Heart right ventricle (tissue), 16 donors: ENCODE results near the gene TMEM236. TPM values are rescaled to one million over a fixed set of nuclear protein-coding genes. Genes with fewer than 3 reads are reported as not detected.
A peak's percentile ranks its signal among the peaks of the same experiment; 100 is the strongest.

Source experiments
- ATAC-seq, 8 donors: fragments of 200-7000 bp; cut with Tn5 transposase; one replicate each; pipeline ENCODE4 v1.9.1; 2020; ENCODE audit warnings: mild to moderate bottlenecking in 8 of 8, moderate library complexity in 8 of 8, moderate number of reproducible peaks in 1 of 8
- DNase-seq, 2 donors: peaks; one replicate each; pipeline ENCODE4 v3.0.0-alpha.2; 2020
- H3K27ac ChIP-seq, 10 donors: fragments of 200-600 bp; sonication (generic) in 2 of 10; one replicate each; pipeline versions ENCODE4 v1.5.0 to v1.8.0; 2020 to 2022; ENCODE audit warnings: mild to moderate bottlenecking in 3 of 10
- H3K27me3 ChIP-seq, 7 donors: fragments of 200-600 bp; one replicate each; pipeline ENCODE4 v1.8.0; 2021 to 2022; ENCODE audit warnings: mild to moderate bottlenecking in 2 of 7
- H3K36me3 ChIP-seq, 9 donors: fragments of 200-600 bp; sonication (generic) in 1 of 9; one replicate each; pipeline versions ENCODE4 v1.5.0 to v1.8.0; 2020 to 2022; ENCODE audit warnings: mild to moderate bottlenecking in 2 of 9
- H3K4me1 ChIP-seq, 9 donors: fragments of 200-600 bp; sonication (generic) in 1 of 9; one replicate each; pipeline versions ENCODE4 v1.5.0 to v1.8.0; 2020 to 2022; ENCODE audit warnings: mild to moderate bottlenecking in 4 of 9
- H3K4me3 ChIP-seq, 10 donors: fragments of 200-600 bp; sonication (generic) in 2 of 10; one replicate each; pipeline versions ENCODE4 v1.5.0 to v1.8.0; 2020 to 2022; ENCODE audit warnings: mild to moderate bottlenecking in 7 of 10, moderate library complexity in 2 of 10
- H3K9me3 ChIP-seq, 11 donors: fragments of 200-600 bp in 10 of 11; sonication (generic) in 2 of 11; one replicate each; pipeline versions ENCODE4 v1.5.0 to v1.8.0; 2013 to 2022; ENCODE audit warnings: mild to moderate bottlenecking in 2 of 11, control low read depth in 1 of 11, moderate library complexity in 1 of 11
- CTCF ChIP-seq, 9 donors: fragments of 200-600 bp; sonication (generic) in 2 of 9; IDR thresholded peaks; one replicate each; pipeline versions ENCODE4 v1.5.0 to v1.8.0; 2021 to 2022; ENCODE audit warnings: antibody characterized with exemption in 9 of 9, mild to moderate bottlenecking in 5 of 9, moderate library complexity in 1 of 9
- WGBS, 2 donors: extraction: QIAGEN DNeasy Blood & Tissue Kit; methylation state at CpG; one replicate each; pipeline ENCODE4 v1.1.7; 2013; ENCODE audit warnings: inconsistent platforms in 1 of 2; 5-methylcytosine and 5-hydroxymethylcytosine counted together
- intact Hi-C, 10 donors: fragments of 100-400 bp; cut with DNase I; formaldehyde crosslinking; loops; one replicate each; pipeline versions ENCODE4 v1.11.1 to v1.14.2; 2022
- polyA plus RNA-seq, 2 donors: library from polyadenylated mRNA; stranded (reverse); fragments of 200-250 nt; gene quantifications; one replicate each; pipeline ENCODE4 v1.2.3, GENCODE V29; 2013
- total RNA-seq, 10 donors: library from RNA; stranded (reverse); fragmentation: NEBNext Ultra II Directional in 3 of 10; extraction: Animal tissue kit (Norgen Biotek cat#: 25700) in 3 of 10; gene quantifications; one replicate each; pipeline versions ENCODE4 v1.2.1 to v1.2.4, GENCODE V29; 2021 to 2023
- donor health status: Arrhythmogenic right ventricular cardiomyopathy.
- donor health status: ischemic (EF 13 %, LVEDD 7.1; RV severe dilation, severe dysfunction).
- donor health status: healthy with polysubstance abuse.
- donor health status: DM: no; HTN: yes; CAD: no.
- donor health status: DM: no; HTN: no; CAD: no.
- donor health status: ischemic (EF 25% LVEDD 6.9; RV normal size, moderate dysfunction).
- donor health status: ischemic (EF 25% LVEDD 5.7; RV mildly dilated, moderate dysfunction).
- donor health status: healthy.
- donor health status: DM: yes; HTN: yes; CAD: no.
- donor health status: Ischemic cardiomyopathy.
- donor health status: ischemic (EF 35%, LVEDD 5.7; RV mildly dilated, moderate dysfunction).
- donor health status: nonischemic (EF 11% LVEDD 7.7; RV severe dilation, severe dysfunction).
- donor health status: DM: yes; HTN: yes; CAD: no.
- donor health status: PGD.
- donor health status: ischemic (EF 29% LVEDD 5.4; RV normal size, mild dysfunction).
- donor health status: nonischemic (EF 23%, LVEDD 6.1; RV moderate dilation, normal function).

TMEM236 gene
- total and polyA plus RNA-seq, 12 donors = 0.08 to 2.5 (median 0.34) TPM; not detected in 1

- ATAC-seq (peak in 2 of 8 donors; percentile 40 to 42), DNase-seq (no peak)
- Histone ChIP-seq H3K4me1 (peaks cover 0 to 10% (median 0%) of the 10 kb centered on the region in 9 donors), H3K4me3 (no peak overlapping the region), H3K36me3 (peaks cover 0 to 100% (median 59%) of the 10 kb centered on the region in 9 donors), H3K27me3 (no peaks in the 10 kb centered on the region), H3K9me3 (no peaks in the 10 kb centered on the region), H3K27ac (no peak overlapping the region)
- intact Hi-C loops = no loop called here
- no peak for TF ChIP-seq CTCF (IDR thresholded peaks at IDR 0.05)
- 65 to 67% methylated on average over 4 of the region's 4 CpGs for WGBS, 2 donors
These were observed 41.8 kb upstream of the TMEM236 start for GRCh38 chr10:17710181-17710580.

- no peak for TF ChIP-seq CTCF (IDR thresholded peaks at IDR 0.05)
- peaks cover 0 to 10% (median 0%) of the 10 kb centered on the region in 9 donors for H3K4me1 ChIP-seq
- DNase-seq (no peak), ATAC-seq (no peak)
- H3K27ac ChIP-seq = no peak overlapping the region
- whole genome bisulfite sequencing, 2 donors = 97% methylated on average over 5 of the region's 5 CpGs
- no peak overlapping the region for H3K4me3 ChIP-seq
- H3K36me3 ChIP-seq = peaks cover 0 to 98% (median 46%) of the 10 kb centered on the region in 9 donors
- H3K27me3 ChIP-seq = no peaks in the 10 kb centered on the region
- intact Hi-C loops = no loop called here
- no peaks in the 10 kb centered on the region for H3K9me3 ChIP-seq
These were observed 39.9 kb upstream of the TMEM236 start for GRCh38 chr10:17712053-17712452.

GRCh38 chr10:17712717-17713471, 39.1 kb upstream of the TMEM236 start:
- peak overlapping the region in 5 of 10 donors; percentile 22 to 67 (median 42) for H3K27ac ChIP-seq
- intact Hi-C loops = no loop called here
- peaks cover 0 to 98% (median 45%) of the 10 kb centered on the region in 9 donors for H3K36me3 ChIP-seq
- H3K4me3 ChIP-seq = peak overlapping the region in 8 of 10 donors; percentile 14 to 48 (median 43)
- WGBS, 2 donors = 49 to 65% methylated on average over 18 of the region's 18 CpGs
- peak in 6 of 8 donors; percentile 56 to 68 (median 60) for ATAC-seq
- peaks cover 0 to 10% (median 0%) of the 10 kb centered on the region in 9 donors for H3K4me1 ChIP-seq
- peaks cover 0 to 3% (median 0%) of the 10 kb centered on the region in 11 donors for H3K9me3 ChIP-seq
- TF ChIP-seq CTCF (IDR thresholded peaks at IDR 0.05) = no peak
- H3K27me3 ChIP-seq = no peaks in the 10 kb centered on the region
- DNase-seq = no peak

- no peak for TF ChIP-seq CTCF (IDR thresholded peaks at IDR 0.05)
- peaks cover 0 to 10% (median 0%) of the 10 kb centered on the region in 9 donors for H3K4me1 ChIP-seq
These were observed 38.2 kb upstream of the TMEM236 start for GRCh38 chr10:17713758-17714157.

More at GRCh38 chr10:17713758-17714157, 38.2 kb upstream of the TMEM236 start:
- DNase-seq = no peak
- WGBS, 2 donors = 83 to 91% methylated on average over 10 of the region's 10 CpGs
- Histone ChIP-seq H3K27ac (no peak overlapping the region), H3K27me3 (no peaks in the 10 kb centered on the region), H3K4me3 (no peak overlapping the region), H3K36me3 (peaks cover 0 to 89% (median 43%) of the 10 kb centered on the region in 9 donors), H3K9me3 (peaks cover 0 to 5% (median 0%) of the 10 kb centered on the region in 11 donors)
- intact Hi-C loops = no loop called here
- ATAC-seq = no peak
